Heart right ventricle (tissue), 16 donors: ENCODE data around the gene ZBTB2. TPM values are rescaled to one million over a fixed set of nuclear protein-coding genes. Genes with fewer than 3 reads are reported as not detected.

Source experiments
- ATAC-seq, 8 donors: fragments of 200-7000 bp; cut with Tn5 transposase; one replicate each; pipeline ENCODE4 v1.9.1; 2020; ENCODE audit warnings: mild to moderate bottlenecking in 8 of 8, moderate library complexity in 8 of 8, moderate number of reproducible peaks in 1 of 8
- DNase-seq, 2 donors: peaks; one replicate each; pipeline ENCODE4 v3.0.0-alpha.2; 2020
- H3K27ac ChIP-seq, 10 donors: fragments of 200-600 bp; sonication (generic) in 2 of 10; one replicate each; pipeline versions ENCODE4 v1.5.0 to v1.8.0; 2020 to 2022; ENCODE audit warnings: mild to moderate bottlenecking in 3 of 10
- H3K27me3 ChIP-seq, 7 donors: fragments of 200-600 bp; one replicate each; pipeline ENCODE4 v1.8.0; 2021 to 2022; ENCODE audit warnings: mild to moderate bottlenecking in 2 of 7
- H3K36me3 ChIP-seq, 9 donors: fragments of 200-600 bp; sonication (generic) in 1 of 9; one replicate each; pipeline versions ENCODE4 v1.5.0 to v1.8.0; 2020 to 2022; ENCODE audit warnings: mild to moderate bottlenecking in 2 of 9
- H3K4me1 ChIP-seq, 9 donors: fragments of 200-600 bp; sonication (generic) in 1 of 9; one replicate each; pipeline versions ENCODE4 v1.5.0 to v1.8.0; 2020 to 2022; ENCODE audit warnings: mild to moderate bottlenecking in 4 of 9
- H3K4me3 ChIP-seq, 10 donors: fragments of 200-600 bp; sonication (generic) in 2 of 10; one replicate each; pipeline versions ENCODE4 v1.5.0 to v1.8.0; 2020 to 2022; ENCODE audit warnings: mild to moderate bottlenecking in 7 of 10, moderate library complexity in 2 of 10
- H3K9me3 ChIP-seq, 11 donors: fragments of 200-600 bp in 10 of 11; sonication (generic) in 2 of 11; one replicate each; pipeline versions ENCODE4 v1.5.0 to v1.8.0; 2013 to 2022; ENCODE audit warnings: mild to moderate bottlenecking in 2 of 11, control low read depth in 1 of 11, moderate library complexity in 1 of 11
- WGBS, 2 donors: extraction: QIAGEN DNeasy Blood & Tissue Kit; methylation state at CpG; one replicate each; pipeline ENCODE4 v1.1.7; 2013; ENCODE audit warnings: inconsistent platforms in 1 of 2; 5-methylcytosine and 5-hydroxymethylcytosine counted together
- intact Hi-C, 10 donors: fragments of 100-400 bp; cut with DNase I; formaldehyde crosslinking; loops; one replicate each; pipeline versions ENCODE4 v1.11.1 to v1.14.2; 2022
- polyA plus RNA-seq, 2 donors: library from polyadenylated mRNA; stranded (reverse); fragments of 200-250 nt; gene quantifications; one replicate each; pipeline ENCODE4 v1.2.3, GENCODE V29; 2013
- total RNA-seq, 10 donors: library from RNA; stranded (reverse); fragmentation: NEBNext Ultra II Directional in 3 of 10; extraction: Animal tissue kit (Norgen Biotek cat#: 25700) in 3 of 10; gene quantifications; one replicate each; pipeline versions ENCODE4 v1.2.1 to v1.2.4, GENCODE V29; 2021 to 2023
- TF ChIP-seq, protein P1 (sequence below), 9 donors: fragments of 200-600 bp; sonication (generic) in 2 of 9; IDR thresholded peaks; one replicate each; pipeline versions ENCODE4 v1.5.0 to v1.8.0; 2021 to 2022; ENCODE audit warnings: antibody characterized with exemption in 9 of 9, mild to moderate bottlenecking in 5 of 9, moderate library complexity in 1 of 9
- donor health status: Arrhythmogenic right ventricular cardiomyopathy.
- donor health status: ischemic (EF 13 %, LVEDD 7.1; RV severe dilation, severe dysfunction).
- donor health status: healthy with polysubstance abuse.
- donor health status: DM: no; HTN: yes; CAD: no.
- donor health status: DM: no; HTN: no; CAD: no.
- donor health status: ischemic (EF 25% LVEDD 6.9; RV normal size, moderate dysfunction).
- donor health status: ischemic (EF 25% LVEDD 5.7; RV mildly dilated, moderate dysfunction).
- donor health status: healthy.
- donor health status: DM: yes; HTN: yes; CAD: no.
- donor health status: Ischemic cardiomyopathy.
- donor health status: ischemic (EF 35%, LVEDD 5.7; RV mildly dilated, moderate dysfunction).
- donor health status: nonischemic (EF 11% LVEDD 7.7; RV severe dilation, severe dysfunction).
- donor health status: DM: yes; HTN: yes; CAD: no.
- donor health status: PGD.
- donor health status: ischemic (EF 29% LVEDD 5.4; RV normal size, mild dysfunction).
- donor health status: nonischemic (EF 23%, LVEDD 6.1; RV moderate dilation, normal function).

The ZBTB2 gene
- total and polyA plus RNA-seq, 12 donors = 3.4 to 8.3 (median 4.9) TPM

DNA sequence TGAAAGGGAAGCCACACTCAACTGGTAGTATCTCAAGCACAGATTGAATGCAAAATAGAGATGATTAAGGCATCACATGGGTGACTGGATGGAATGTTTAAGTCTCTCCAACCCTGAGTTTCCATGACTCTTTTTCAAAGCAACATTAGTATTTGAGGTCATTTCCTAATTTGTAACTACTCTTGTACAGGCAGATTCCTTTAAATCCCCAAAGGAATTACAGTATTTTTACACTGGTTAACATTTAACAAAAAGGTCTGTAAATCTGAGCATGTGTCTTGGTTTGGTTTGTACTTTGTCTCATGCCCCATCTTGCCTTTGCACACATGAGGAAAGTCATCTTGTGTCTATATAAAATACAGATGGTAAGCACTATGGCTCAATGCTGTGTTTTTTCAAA lies 45.4 kb upstream of the ZBTB2 start:
- peak in 7 of 8 donors; percentile 13 to 70 (median 44) for ATAC-seq
- H3K9me3 ChIP-seq = no peaks in the 10 kb centered on the region
- intact Hi-C loops = no loop called here
- TF ChIP-seq, protein P1, sequence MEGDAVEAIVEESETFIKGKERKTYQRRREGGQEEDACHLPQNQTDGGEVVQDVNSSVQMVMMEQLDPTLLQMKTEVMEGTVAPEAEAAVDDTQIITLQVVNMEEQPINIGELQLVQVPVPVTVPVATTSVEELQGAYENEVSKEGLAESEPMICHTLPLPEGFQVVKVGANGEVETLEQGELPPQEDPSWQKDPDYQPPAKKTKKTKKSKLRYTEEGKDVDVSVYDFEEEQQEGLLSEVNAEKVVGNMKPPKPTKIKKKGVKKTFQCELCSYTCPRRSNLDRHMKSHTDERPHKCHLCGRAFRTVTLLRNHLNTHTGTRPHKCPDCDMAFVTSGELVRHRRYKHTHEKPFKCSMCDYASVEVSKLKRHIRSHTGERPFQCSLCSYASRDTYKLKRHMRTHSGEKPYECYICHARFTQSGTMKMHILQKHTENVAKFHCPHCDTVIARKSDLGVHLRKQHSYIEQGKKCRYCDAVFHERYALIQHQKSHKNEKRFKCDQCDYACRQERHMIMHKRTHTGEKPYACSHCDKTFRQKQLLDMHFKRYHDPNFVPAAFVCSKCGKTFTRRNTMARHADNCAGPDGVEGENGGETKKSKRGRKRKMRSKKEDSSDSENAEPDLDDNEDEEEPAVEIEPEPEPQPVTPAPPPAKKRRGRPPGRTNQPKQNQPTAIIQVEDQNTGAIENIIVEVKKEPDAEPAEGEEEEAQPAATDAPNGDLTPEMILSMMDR (IDR thresholded peaks at IDR 0.05) = no peak
- DNase-seq = no peak
- H3K27ac ChIP-seq = peak overlapping the region in 2 of 10 donors; percentile 7 to 51
- peaks cover 4 to 51% (median 26%) of the 10 kb centered on the region in 9 donors for H3K4me1 ChIP-seq
- no peak overlapping the region for H3K4me3 ChIP-seq
- no peaks in the 10 kb centered on the region for H3K27me3 ChIP-seq
- peaks cover 0 to 31% (median 0%) of the 10 kb centered on the region in 9 donors for H3K36me3 ChIP-seq

DNA sequence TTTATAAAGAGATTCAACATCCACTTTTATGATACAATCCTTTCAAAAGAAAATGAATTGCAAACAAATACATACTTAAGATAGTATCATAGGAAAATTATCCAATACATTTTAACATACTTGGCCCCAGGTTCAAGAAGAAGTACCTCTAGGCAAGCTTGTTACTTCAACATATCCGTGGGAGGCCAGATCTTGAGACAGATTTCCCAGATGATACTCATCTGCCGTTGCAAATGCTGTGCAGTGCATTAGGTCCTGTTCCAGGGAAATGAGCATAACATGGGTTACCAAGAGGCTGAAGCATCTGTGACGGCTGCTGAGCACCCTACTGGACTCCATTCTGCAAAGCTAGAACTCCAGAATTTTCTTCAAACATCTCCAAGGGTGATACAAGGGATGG lies 44.9 kb upstream of the ZBTB2 start:
- Histone ChIP-seq H3K27ac (peak overlapping the region in 3 of 10 donors; percentile 7 to 62 (median 34)), H3K4me3 (no peak overlapping the region), H3K9me3 (no peaks in the 10 kb centered on the region), H3K27me3 (no peaks in the 10 kb centered on the region), H3K36me3 (peaks cover 0 to 36% (median 0%) of the 10 kb centered on the region in 9 donors), H3K4me1 (peaks cover 4 to 46% (median 23%) of the 10 kb centered on the region in 9 donors)
- TF ChIP-seq, protein P1 (IDR thresholded peaks at IDR 0.05) = no peak
- DNase-seq (no peak), ATAC-seq (peak in 1 of 8 donors; percentile 20)
- intact Hi-C loops = no loop called here
- 68 to 73% methylated on average over 3 of the region's 3 CpGs for WGBS, 2 donors

DNA sequence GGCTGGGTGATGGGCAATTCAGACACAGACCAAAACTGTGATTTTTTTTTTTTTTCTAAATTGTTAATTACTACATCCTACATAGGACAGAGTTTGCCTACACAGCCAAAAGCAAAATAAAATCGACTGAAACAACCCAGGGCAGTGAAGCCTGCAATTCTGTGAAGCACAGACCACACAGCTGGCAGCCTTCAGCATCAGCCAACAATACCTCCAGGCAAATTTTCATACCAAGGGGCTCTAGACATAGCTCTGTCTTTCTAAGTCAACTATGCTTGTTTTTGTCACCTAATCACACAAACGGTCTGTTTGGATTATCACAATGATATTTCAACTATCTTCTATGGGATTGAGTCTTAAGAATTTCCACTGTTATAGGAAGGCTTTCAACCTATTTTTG lies 43.0 kb upstream of the ZBTB2 start:
- no peak overlapping the region for H3K4me3 ChIP-seq
- H3K9me3 ChIP-seq = no peaks in the 10 kb centered on the region
- intact Hi-C loops = no loop called here
- ATAC-seq = no peak
- peaks cover 2 to 29% (median 23%) of the 10 kb centered on the region in 9 donors for H3K4me1 ChIP-seq
- H3K36me3 ChIP-seq = peaks cover 0 to 55% (median 8%) of the 10 kb centered on the region in 9 donors
- TF ChIP-seq, protein P1 (IDR thresholded peaks at IDR 0.05) = no peak
- DNase-seq = no peak
- WGBS, 2 donors = 55 to 74% methylated on average over 2 of the region's 2 CpGs
- no peaks in the 10 kb centered on the region for H3K27me3 ChIP-seq
- H3K27ac ChIP-seq = no peak overlapping the region

DNA sequence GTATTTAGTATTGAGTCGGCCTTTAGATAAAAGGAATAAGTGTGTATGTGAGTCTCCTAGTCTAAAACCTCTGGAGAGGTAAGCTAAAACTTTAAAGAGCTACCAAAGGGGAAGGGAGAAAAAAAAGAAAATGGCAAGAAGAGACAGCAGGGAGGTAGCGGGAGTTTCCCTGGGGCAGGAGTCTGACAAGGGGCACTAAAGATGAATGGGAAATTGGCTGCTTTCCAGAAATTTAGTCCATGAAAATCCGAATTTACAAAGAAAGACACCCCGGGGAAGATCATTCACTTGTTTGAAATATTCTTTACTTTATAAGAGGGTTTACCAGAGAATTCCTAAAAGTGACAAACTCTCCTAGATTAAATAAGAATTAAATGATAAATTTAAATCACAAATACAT lies 41.3 kb upstream of the ZBTB2 start:
- peaks cover 0 to 16% (median 13%) of the 10 kb centered on the region in 9 donors for H3K4me1 ChIP-seq
- DNase-seq (no peak), ATAC-seq (no peak)
- no peaks in the 10 kb centered on the region for H3K9me3 ChIP-seq
- intact Hi-C loops = no loop called here
- H3K27me3 ChIP-seq = no peaks in the 10 kb centered on the region
- TF ChIP-seq, protein P1 (IDR thresholded peaks at IDR 0.05) = no peak
- peaks cover 0 to 72% (median 17%) of the 10 kb centered on the region in 9 donors for H3K36me3 ChIP-seq
- no peak overlapping the region for H3K4me3 ChIP-seq
- 83 to 88% methylated on average over 4 of the region's 4 CpGs for WGBS, 2 donors
- H3K27ac ChIP-seq = no peak overlapping the region
